Mucosa of descending colon (tissue), 3 donors: Measurements from ENCODE around the gene COX5A. TPM values are rescaled to one million over a fixed set of nuclear protein-coding genes. Genes with fewer than 3 reads are reported as not detected.
A peak's percentile ranks its signal among the peaks of the same experiment; 100 is the strongest.
"Not testable (repeated sequence)": the region's sequence is repeated elsewhere in the genome, so short reads cannot be mapped to it uniquely, and the experiment has no call there.

Experiments
- ATAC-seq: fragments of 200-7000 bp; cut with Tn5 transposase; one replicate; pipeline ENCODE4 v1.9.1; 2020; ENCODE audit warnings: mild to moderate bottlenecking, moderate library complexity
- DNase-seq, 3 donors: peaks; one replicate each; pipeline ENCODE4 v3.0.0-alpha.2; 2020
- H3K36me3 ChIP-seq: fragments of 200-600 bp; one replicate; pipeline ENCODE4 v1.8.0; 2021; ENCODE audit warnings: low read depth, mild to moderate bottlenecking
- H3K4me1 ChIP-seq: fragments of 200-600 bp; one replicate; pipeline ENCODE4 v1.8.0; 2021; ENCODE audit warnings: low read depth, mild to moderate bottlenecking
- H3K4me3 ChIP-seq: fragments of 200-600 bp; one replicate; pipeline ENCODE4 v1.8.0; 2021; ENCODE audit warnings: mild to moderate bottlenecking
- H3K9me3 ChIP-seq: fragments of 200-600 bp; one replicate; pipeline ENCODE4 v1.8.0; 2021; ENCODE audit warnings: mild to moderate bottlenecking
- CTCF ChIP-seq: fragments of 200-600 bp; IDR thresholded peaks from one replicate; pipeline ENCODE4 v1.8.0; 2022; ENCODE audit warnings: antibody characterized with exemption, mild to moderate bottlenecking
- intact Hi-C, 2 donors: fragments of 100-400 bp; cut with DNase I in 1 of 2; cut with micrococcal nuclease in 1 of 2; formaldehyde crosslinking; loops; one replicate each; pipeline versions ENCODE4 v1.11.0 to v1.11.1; 2022; cut with DNase I, micrococcal nuclease
- total RNA-seq, 3 donors: library from RNA; stranded (reverse); fragmentation: NEBNext Ultra II Directional in 2 of 3; extraction: Animal tissue kit (Norgen Biotek cat#: 25700) in 2 of 3; gene quantifications; one replicate each; pipeline versions ENCODE4 v1.2.1 to v1.2.4, GENCODE V29; 2021 to 2023
- donor health status: DM: no; HTN: no; CAD: no; lungs with moderate emphysema.
- donor health status: DM: no; HTN: no; CAD: no.
- donor health status: DM: no; HTN: yes; CAD: no.

The COX5A gene
- total RNA-seq, 3 donors from 2014 or later = 312 to 673 (median 597) TPM

GRCh38 chr15:74917676-74918075, 20.2 kb downstream of the COX5A start:
- intact Hi-C loops = no loop called here
- DNase-seq = no peak
- Histone ChIP-seq H3K4me3 (no peak overlapping the region), H3K36me3 (peaks cover 23% of the 10 kb centered on the region), H3K9me3 (no peaks in the 10 kb centered on the region), H3K4me1 (no peaks in the 10 kb centered on the region)
- no peak for ATAC-seq
- no peak for TF ChIP-seq CTCF

DNA sequence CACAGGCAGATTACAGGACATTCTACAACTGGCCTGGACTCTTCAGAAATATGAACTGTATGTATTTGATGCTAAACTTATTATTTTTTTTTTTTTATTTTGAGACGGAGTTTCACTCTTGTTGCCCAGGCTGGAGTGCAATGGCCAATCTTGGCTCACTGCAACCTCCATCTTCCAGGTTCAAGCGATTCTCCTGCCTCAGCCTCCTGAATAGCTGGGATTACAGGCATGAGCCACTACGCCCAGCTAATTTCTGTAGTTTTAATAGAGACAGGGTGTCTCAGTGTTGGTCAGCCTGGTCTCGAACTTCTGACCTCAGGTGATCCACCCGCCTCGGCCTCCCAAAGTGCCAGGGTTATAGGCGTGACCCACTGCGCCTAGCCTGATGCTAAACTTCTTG, 24.1 kb downstream of the COX5A start:
- ATAC-seq, H3K4me1 ChIP-seq, H3K4me3 ChIP-seq, H3K36me3 ChIP-seq, DNase-seq, H3K9me3 ChIP-seq, intact Hi-C loops: not testable (repeated sequence)

GRCh38 chr15:74913041-74913440, 24.8 kb downstream of the COX5A start:
- DNase-seq (no peak), ATAC-seq (no peak)
- H3K36me3 ChIP-seq = peaks cover 1% of the 10 kb centered on the region
- intact Hi-C loops = no loop called here
- no peak overlapping the region for H3K4me3 ChIP-seq
- H3K9me3 ChIP-seq = no peaks in the 10 kb centered on the region
- TF ChIP-seq CTCF = no peak
- H3K4me1 ChIP-seq = no peaks in the 10 kb centered on the region

- intact Hi-C loops = no loop called here
- no peak for ATAC-seq
- Histone ChIP-seq H3K9me3 (no peaks in the 10 kb centered on the region), H3K4me1 (peaks cover 17% of the 10 kb centered on the region), H3K4me3 (no peak overlapping the region), H3K36me3 (no peaks in the 10 kb centered on the region)
- no peak for TF ChIP-seq CTCF
- DNase-seq = no peak
Measured at GRCh38 chr15:74908635-74909034, 29.2 kb downstream of the COX5A start.

GRCh38 chr15:74907163-74907870, 30.6 kb downstream of the COX5A start:
- H3K36me3 ChIP-seq = no peaks in the 10 kb centered on the region
- DNase-seq (peak in 1 of 3 donors; percentile 43), ATAC-seq (peak; percentile 39)
- TF ChIP-seq CTCF = no peak
- H3K4me3 ChIP-seq = peak overlapping the region; percentile 88
- intact Hi-C loops = no loop called here
- peaks cover 17% of the 10 kb centered on the region for H3K4me1 ChIP-seq
- H3K9me3 ChIP-seq = no peaks in the 10 kb centered on the region

- ATAC-seq = peak; percentile 95
- no peak for TF ChIP-seq CTCF
- Histone ChIP-seq H3K4me1 (peaks cover 17% of the 10 kb centered on the region), H3K9me3 (no peaks in the 10 kb centered on the region), H3K36me3 (no peaks in the 10 kb centered on the region), H3K4me3 (peak within 1 kb of the TSS; percentile 88)
- peak; percentile 94 to 95 (median 94) for DNase-seq
- intact Hi-C loops = no loop called here
Measured at GRCh38 chr15:74906450-74907162, 31.3 kb downstream of the COX5A start, which contains the start of gene FAM219B. FAM219B (minus strand) TSS chr15:74906851; CDS start chr15:74906800, 51 bp downstream.
